ENCODE measurements around the gene PCBP3. TPM values are rescaled to one million over a fixed set of nuclear protein-coding genes. Genes with fewer than 3 reads are reported as not detected.

The PCBP3 gene
- total and polyA plus RNA-seq, 2 donors (not counting 3 experiments of a cell fraction or from before 2014, with no cell fraction given): 0.06 to 1.1 TPM

DNA sequence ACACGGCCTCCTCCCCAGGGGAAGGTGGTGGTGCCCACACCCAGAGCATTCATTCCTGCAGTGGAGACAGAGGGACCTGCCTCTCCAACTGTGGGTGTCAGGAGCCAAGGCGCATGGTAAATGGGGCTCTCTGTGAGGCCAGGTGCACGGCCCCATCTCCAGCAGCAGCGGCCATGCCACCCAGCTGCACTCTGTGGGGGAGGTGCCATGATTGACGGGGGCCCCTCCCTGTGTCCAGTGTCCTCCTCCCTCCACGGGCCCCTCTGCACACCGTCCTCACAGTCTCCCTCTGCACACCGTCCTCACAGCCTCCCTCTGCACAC lies 254.5 kb downstream of the PCBP3 start:
- Histone ChIP-seq H3K9me3 (replicated peaks; ENCODE audit: control insufficient read depth, insufficient read depth, low read length) (no peaks in the 10 kb centered on the region), H3K4me2 (ENCODE audit: insufficient read depth, low read length) (no peak overlapping the region), H3K79me2 (ENCODE audit: control insufficient read depth, insufficient read depth, low read length) (no peaks in the 10 kb centered on the region), H4K20me1 (replicated peaks; ENCODE audit: control insufficient read depth, extremely low read depth, insufficient read depth, low read length) (no peaks in the 10 kb centered on the region), H2AFZ (ENCODE audit: low read depth, low read length) (no peak overlapping the region), H3K27ac (ENCODE audit: insufficient read depth, low read depth, low read length) (no peak overlapping the region), H3K9me1 (replicated peaks; ENCODE audit: control insufficient read depth, extremely low read depth, insufficient read depth, low read length) (no peaks in the 10 kb centered on the region), H3K4me3 (replicated peaks in 1 of 3; ENCODE audit: insufficient read depth in 1 of 3, low read depth in 1 of 3, low read length in 3 of 3) (no peak overlapping the region), H3K36me3 (ENCODE audit: control insufficient read depth in 2 of 2, extremely low read depth in 1 of 2, insufficient read depth in 2 of 2, low read length in 2 of 2) (no peaks in the 10 kb centered on the region), H3K9ac (replicated peaks; ENCODE audit: extremely low read depth, insufficient read depth, low read length) (no peak overlapping the region), H3K4me1 (ENCODE audit: control insufficient read depth, extremely low read depth, insufficient read depth, low read length) (no peaks in the 10 kb centered on the region), H3K27me3 (ENCODE audit: control insufficient read depth in 2 of 2, insufficient read depth in 2 of 2, low read length in 2 of 2) (no peaks in the 10 kb centered on the region)
- dilution Hi-C loops (cut with MboI; ENCODE audit: extremely low pct_ligation_motif_present, low sequenced_read_pairs): no loop called here
- POLR2A ChIA-PET: no interaction called here
- CTCF ChIA-PET: no interaction called here
- DNase-seq (ENCODE audit: low read depth, low spot score) (no peak), FAIRE-seq (no peak)
- no TSS peak for BruUV-seq (replicated peaks)
- intact Hi-C loops (cut with micrococcal nuclease): no loop called here
- TF ChIP-seq JUN (IDR thresholded peaks at IDR 0.05; ENCODE audit: borderline replicate concordance, insufficient read depth, insufficient read length, low read depth): no peak
- TF ChIP-seq GATA2 (IDR thresholded peaks at IDR 0.05; ENCODE audit: insufficient read depth, insufficient read length, low read depth, low read length): no peak
- TF ChIP-seq FOS (IDR thresholded peaks at IDR 0.05; ENCODE audit: borderline replicate concordance, insufficient read depth, low read length): no peak
- TF ChIP-seq POLR2A (IDR thresholded peaks at IDR 0.05; ENCODE audit: low read depth, low read length): no peak
- TF ChIP-seq MYC (IDR thresholded peaks at IDR 0.05; ENCODE audit: low read depth, low read length): no peak
- TF ChIP-seq, protein P1, sequence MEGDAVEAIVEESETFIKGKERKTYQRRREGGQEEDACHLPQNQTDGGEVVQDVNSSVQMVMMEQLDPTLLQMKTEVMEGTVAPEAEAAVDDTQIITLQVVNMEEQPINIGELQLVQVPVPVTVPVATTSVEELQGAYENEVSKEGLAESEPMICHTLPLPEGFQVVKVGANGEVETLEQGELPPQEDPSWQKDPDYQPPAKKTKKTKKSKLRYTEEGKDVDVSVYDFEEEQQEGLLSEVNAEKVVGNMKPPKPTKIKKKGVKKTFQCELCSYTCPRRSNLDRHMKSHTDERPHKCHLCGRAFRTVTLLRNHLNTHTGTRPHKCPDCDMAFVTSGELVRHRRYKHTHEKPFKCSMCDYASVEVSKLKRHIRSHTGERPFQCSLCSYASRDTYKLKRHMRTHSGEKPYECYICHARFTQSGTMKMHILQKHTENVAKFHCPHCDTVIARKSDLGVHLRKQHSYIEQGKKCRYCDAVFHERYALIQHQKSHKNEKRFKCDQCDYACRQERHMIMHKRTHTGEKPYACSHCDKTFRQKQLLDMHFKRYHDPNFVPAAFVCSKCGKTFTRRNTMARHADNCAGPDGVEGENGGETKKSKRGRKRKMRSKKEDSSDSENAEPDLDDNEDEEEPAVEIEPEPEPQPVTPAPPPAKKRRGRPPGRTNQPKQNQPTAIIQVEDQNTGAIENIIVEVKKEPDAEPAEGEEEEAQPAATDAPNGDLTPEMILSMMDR (IDR thresholded peaks at IDR 0.05; ENCODE audit: extremely low read depth in 1 of 2, insufficient read depth in 1 of 2, low read depth in 1 of 2, low read length in 2 of 2): no peak
- TF ChIP-seq, protein P2, sequence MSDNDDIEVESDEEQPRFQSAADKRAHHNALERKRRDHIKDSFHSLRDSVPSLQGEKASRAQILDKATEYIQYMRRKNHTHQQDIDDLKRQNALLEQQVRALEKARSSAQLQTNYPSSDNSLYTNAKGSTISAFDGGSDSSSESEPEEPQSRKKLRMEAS (IDR thresholded peaks at IDR 0.05; ENCODE audit: insufficient read depth, insufficient read length): no peak
- no peak for TF ChIP-seq EZH2 (IDR thresholded peaks at IDR 0.05; ENCODE audit: borderline replicate concordance, low read depth, low read length, severe bottlenecking)
- TF ChIP-seq POLR2AphosphoS5 (IDR thresholded peaks at IDR 0.05; ENCODE audit: insufficient read depth, low read depth, low read length): no peak

Data from endothelial cell of umbilical vein (primary cell).